H9 (cell line): ENCODE data around the gene SKAP1. TPM values are rescaled to one million over a fixed set of nuclear protein-coding genes. Genes with fewer than 3 reads are reported as not detected.

Experiments used
- DNase-seq: peaks from one replicate; pipeline ENCODE4 v3.0.0-alpha.2; 2017
- H2AFZ ChIP-seq: one replicate; pipeline ENCODE4 v1.6.1; 2013; ENCODE audit warnings: mild to moderate bottlenecking, low read length, control low read depth, moderate library complexity
- H2AK5ac ChIP-seq: 2 replicates; pipeline ENCODE4 v1.6.1; 2013; ENCODE audit warnings: low read length, control low read depth, mixed read lengths; ENCODE audit not compliant: insufficient read length
- H2BK120ac ChIP-seq: one replicate; pipeline ENCODE4 v1.6.1; 2013; ENCODE audit warnings: low read depth, mild to moderate bottlenecking, low read length, control low read depth, inconsistent platforms; ENCODE audit not compliant: poor library complexity, severe bottlenecking
- H2BK12ac ChIP-seq: 2 replicates; pipeline ENCODE4 v1.6.1; 2013; ENCODE audit warnings: low read length, control low read depth, mixed read lengths, low read depth; ENCODE audit not compliant: insufficient read length
- H2BK15ac ChIP-seq: 2 replicates; pipeline ENCODE4 v1.6.1; 2013; ENCODE audit warnings: low read depth, low read length, control low read depth
- H2BK20ac ChIP-seq: one replicate; pipeline ENCODE4 v1.6.1; 2013; ENCODE audit warnings: low read depth, mild to moderate bottlenecking, low read length, control low read depth, inconsistent platforms; ENCODE audit not compliant: poor library complexity, severe bottlenecking
- H2BK5ac ChIP-seq: 2 replicates; pipeline ENCODE4 v1.6.1; 2013; ENCODE audit warnings: low read length, control low read depth, mixed read lengths; ENCODE audit not compliant: insufficient read length
- H3K14ac ChIP-seq: 2 replicates; pipeline ENCODE4 v1.6.1; 2013; ENCODE audit warnings: low read length, control low read depth; ENCODE audit not compliant: insufficient read depth
- H3K18ac ChIP-seq: 2 replicates; pipeline ENCODE4 v1.6.1; 2013; ENCODE audit warnings: low read depth, mild to moderate bottlenecking, mixed read lengths, low read length, control low read depth; ENCODE audit not compliant: insufficient read length
- H3K23ac ChIP-seq: 2 replicates; pipeline ENCODE4 v1.6.1; 2013; ENCODE audit warnings: low read length, control low read depth, mixed read lengths, low read depth; ENCODE audit not compliant: insufficient read length
- H3K23me2 ChIP-seq: 2 replicates; pipeline ENCODE4 v1.6.1; 2013; ENCODE audit warnings: low read depth, mild to moderate bottlenecking, mixed read lengths, low read length, control low read depth; ENCODE audit not compliant: insufficient read length, poor library complexity, severe bottlenecking
- H3K27ac ChIP-seq: 2 replicates; pipeline ENCODE4 v1.5.1; 2013; ENCODE audit warnings: low read length, control low read depth, mixed read lengths, low read depth; ENCODE audit not compliant: insufficient read length
- H3K27me3 ChIP-seq: 2 replicates; pipeline ENCODE4 v1.6.1; 2013; ENCODE audit warnings: low read length, control low read depth, inconsistent platforms; ENCODE audit not compliant: insufficient read depth
- H3K4ac ChIP-seq: 2 replicates; pipeline ENCODE4 v1.6.1; 2013; ENCODE audit warnings: low read depth, mild to moderate bottlenecking, control low read depth, inconsistent platforms, low read length, moderate library complexity
- H3K4me1 ChIP-seq: 2 replicates; pipeline ENCODE4 v1.6.1; 2013; ENCODE audit warnings: low read length, control low read depth, inconsistent platforms; ENCODE audit not compliant: insufficient read depth
- H3K4me2 ChIP-seq: 2 replicates; pipeline ENCODE4 v1.6.1; 2013; ENCODE audit warnings: low read length, control low read depth, mixed read lengths; ENCODE audit not compliant: insufficient read length, insufficient read depth
- H3K56ac ChIP-seq: 2 replicates; pipeline ENCODE4 v1.6.1; 2013; ENCODE audit warnings: low read depth, mild to moderate bottlenecking, mixed read lengths, low read length, control low read depth; ENCODE audit not compliant: insufficient read length
- H3K79me1 ChIP-seq: 2 replicates; pipeline ENCODE4 v1.6.1; 2013; ENCODE audit warnings: low read depth, mild to moderate bottlenecking, moderate library complexity, low read length, control low read depth, inconsistent platforms; ENCODE audit not compliant: insufficient read depth, poor library complexity, severe bottlenecking
- H3K79me2 ChIP-seq: 2 replicates; pipeline ENCODE4 v1.6.1; 2013; ENCODE audit warnings: low read length, control low read depth, inconsistent platforms; ENCODE audit not compliant: insufficient read depth
- H3K9ac ChIP-seq: 2 replicates; pipeline ENCODE4 v1.6.1; 2013; ENCODE audit warnings: low read length, control low read depth, mixed read lengths; ENCODE audit not compliant: insufficient read length; ENCODE audit errors: extremely low read depth
- H3K9me3 ChIP-seq: one replicate; pipeline ENCODE4 v1.6.1; 2013; ENCODE audit warnings: low read depth, low read length, inconsistent platforms; ENCODE audit not compliant: control insufficient read depth
- H3T11ph ChIP-seq: one replicate; pipeline ENCODE4 v1.6.1; 2013; ENCODE audit warnings: mild to moderate bottlenecking, low read length, control low read depth, inconsistent platforms
- H4K20me1 ChIP-seq: one replicate; pipeline ENCODE4 v1.6.1; 2013; ENCODE audit not compliant: control insufficient read depth, insufficient read length, insufficient read depth
- H4K5ac ChIP-seq: 2 replicates; pipeline ENCODE4 v1.6.1; 2013; ENCODE audit warnings: low read depth, mild to moderate bottlenecking, mixed read lengths, low read length, control low read depth; ENCODE audit not compliant: insufficient read length
- H4K8ac ChIP-seq: replicated peaks from 2 replicates; pipeline ENCODE4 v1.6.1; 2013; ENCODE audit warnings: low read length, control low read depth, mixed read lengths, low read depth; ENCODE audit not compliant: insufficient read length
- H4K91ac ChIP-seq: 2 replicates; pipeline ENCODE4 v1.6.1; 2013; ENCODE audit warnings: low read depth, mild to moderate bottlenecking, moderate library complexity, mixed read lengths, low read length, control low read depth; ENCODE audit not compliant: insufficient read length
- H3K27ac Mint-ChIP-seq, 3 experiments: 2 replicates in 2 of 3; 3 replicates in 1 of 3; pipeline ENCODE4 v1.8.0; 2020 to 2021; ENCODE audit warnings: mixed read lengths in 3 of 3, mild to moderate bottlenecking in 1 of 3, moderate library complexity in 1 of 3
- H3K27me3 Mint-ChIP-seq: 2 replicates; pipeline ENCODE4 v1.8.0; 2021; ENCODE audit warnings: low read depth, mild to moderate bottlenecking, moderate library complexity, mixed read lengths
- H3K36me3 Mint-ChIP-seq, 3 experiments: 2 replicates in 2 of 3; 3 replicates in 1 of 3; pipeline ENCODE4 v1.8.0; 2020 to 2021; ENCODE audit warnings: low read depth in 3 of 3, mixed read lengths in 3 of 3; ENCODE audit not compliant: insufficient read depth in 1 of 3
- H3K4me1 Mint-ChIP-seq, 2 experiments: 2 replicates each; pipeline ENCODE4 v1.8.0; 2020; ENCODE audit warnings: mixed read lengths in 2 of 2
- H3K4me3 Mint-ChIP-seq, 2 experiments: 2 replicates in 1 of 2; 3 replicates in 1 of 2; pipeline ENCODE4 v1.8.0; 2020 to 2021; ENCODE audit warnings: mild to moderate bottlenecking in 2 of 2, mixed read lengths in 2 of 2, moderate library complexity in 1 of 2
- H3K9me3 Mint-ChIP-seq, 2 experiments: 2 replicates in 1 of 2; 3 replicates in 1 of 2; pipeline ENCODE4 v1.8.0; 2020; ENCODE audit warnings: mild to moderate bottlenecking in 2 of 2, mixed read lengths in 2 of 2, moderate library complexity in 1 of 2
- WGBS: extraction: QIAGEN DNeasy Blood & Tissue Kit; methylation state at CpG from one replicate; pipeline ENCODE4 v1.1.7; 2013; ENCODE audit warnings: missing lambda C conversion rate, low lambda C conversion rate, mixed read lengths; ENCODE audit not compliant: insufficient read length; ENCODE audit errors: extremely low coverage; 5-methylcytosine and 5-hydroxymethylcytosine counted together
- total RNA-seq: library from RNA; stranded (reverse); gene quantifications from 2 replicates; pipeline ENCODE4 v1.2.1, GENCODE V29; 2021
- TF ChIP-seq, protein P1 (sequence below): fragments of 200-600 bp; sonication (generic); conservative IDR thresholded peaks from 3 replicates; pipeline ENCODE4 v1.8.0; 2021; ENCODE audit warnings: antibody characterized with exemption, mild to moderate bottlenecking

Gene SKAP1
- total RNA-seq, 1 experiment from 2014 or later = not detected

GRCh38 chr17:48247603-48248002 lies 182.4 kb downstream of the SKAP1 start:
- WGBS = no CpG with 5 or more reads among the region's 3 CpGs

More at GRCh38 chr17:48247603-48248002, 182.4 kb downstream of the SKAP1 start:
- Histone ChIP-seq H2BK20ac (no peak overlapping the region), H3K79me2 (no peaks in the 10 kb centered on the region), H2BK12ac (no peak overlapping the region), H3K23me2 (no peaks in the 10 kb centered on the region), H3K79me1 (no peaks in the 10 kb centered on the region), H3K9me3 (no peaks in the 10 kb centered on the region), H3K18ac (no peak overlapping the region), H4K20me1 (no peaks in the 10 kb centered on the region), H3K14ac (no peak overlapping the region), H3K27me3 (no peaks in the 10 kb centered on the region), H2BK5ac (no peak overlapping the region), H4K5ac (no peak overlapping the region), H2AK5ac (no peak overlapping the region), H3K4ac (no peak overlapping the region), H3T11ph (no peak overlapping the region), H2AFZ (no peak overlapping the region), H4K91ac (no peak overlapping the region), H3K23ac (no peak overlapping the region), H2BK15ac (no peak overlapping the region), H3K56ac (no peak overlapping the region), H2BK120ac (no peak overlapping the region), H3K27ac (no peak overlapping the region), H4K8ac (no peak overlapping the region), H3K4me1 (0 out of 2 replicates have a peak, but pooled peaks cover 7% of the 10 kb centered on the region), H3K9ac (no peak overlapping the region), H3K4me2 (no peak overlapping the region)
- Mint-ChIP-seq H3K27me3 (no peaks in the 10 kb centered on the region), H3K27ac (no peak overlapping the region), H3K36me3 (no peaks in the 10 kb centered on the region), H3K9me3 (no peaks in the 10 kb centered on the region), H3K4me3 (no peak overlapping the region), H3K4me1 (peaks cover 23 to 25% of the 10 kb centered on the region in 2 experiments)
- DNase-seq = no peak
- TF ChIP-seq, protein P1, sequence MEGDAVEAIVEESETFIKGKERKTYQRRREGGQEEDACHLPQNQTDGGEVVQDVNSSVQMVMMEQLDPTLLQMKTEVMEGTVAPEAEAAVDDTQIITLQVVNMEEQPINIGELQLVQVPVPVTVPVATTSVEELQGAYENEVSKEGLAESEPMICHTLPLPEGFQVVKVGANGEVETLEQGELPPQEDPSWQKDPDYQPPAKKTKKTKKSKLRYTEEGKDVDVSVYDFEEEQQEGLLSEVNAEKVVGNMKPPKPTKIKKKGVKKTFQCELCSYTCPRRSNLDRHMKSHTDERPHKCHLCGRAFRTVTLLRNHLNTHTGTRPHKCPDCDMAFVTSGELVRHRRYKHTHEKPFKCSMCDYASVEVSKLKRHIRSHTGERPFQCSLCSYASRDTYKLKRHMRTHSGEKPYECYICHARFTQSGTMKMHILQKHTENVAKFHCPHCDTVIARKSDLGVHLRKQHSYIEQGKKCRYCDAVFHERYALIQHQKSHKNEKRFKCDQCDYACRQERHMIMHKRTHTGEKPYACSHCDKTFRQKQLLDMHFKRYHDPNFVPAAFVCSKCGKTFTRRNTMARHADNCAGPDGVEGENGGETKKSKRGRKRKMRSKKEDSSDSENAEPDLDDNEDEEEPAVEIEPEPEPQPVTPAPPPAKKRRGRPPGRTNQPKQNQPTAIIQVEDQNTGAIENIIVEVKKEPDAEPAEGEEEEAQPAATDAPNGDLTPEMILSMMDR = no peak
